K562 (cell line): ENCODE results near the gene RCSD1. TPM values are rescaled to one million over a fixed set of nuclear protein-coding genes. Genes with fewer than 3 reads are reported as not detected.

ENCODE experiments used
- CREB5 ChIP-seq: fragments of 250-450 bp; sonication (Bioruptor Pico); IDR thresholded peaks from 2 replicates; pipeline ENCODE4 v1.5.0; 2020; ENCODE audit warnings: mild to moderate bottlenecking
- ETV6 ChIP-seq, 3 experiments: fragments of 150-350 bp in 1 of 3; sonication (generic) in 1 of 3; formaldehyde crosslinking in 1 of 3; IDR thresholded peaks; 2 replicates each; pipeline versions ENCODE4 v1.6.1 to v1.8.0; 2014 to 2022; ENCODE audit warnings: borderline replicate concordance in 2 of 3, low read depth in 2 of 3, antibody characterized with exemption in 1 of 3, low read length in 1 of 3, mild to moderate bottlenecking in 1 of 3, missing genetic modification reagents in 1 of 3
- IRF1 ChIP-seq: sonication (generic); formaldehyde crosslinking; IDR thresholded peaks from 2 replicates; pipeline ENCODE4 v1.8.0; 2022; ENCODE audit warnings: missing genetic modification reagents, mild to moderate bottlenecking, borderline replicate concordance
- NFYB ChIP-seq: IDR thresholded peaks from 2 replicates; pipeline ENCODE4 v1.6.1; 2011; ENCODE audit warnings: mild to moderate bottlenecking, moderate library complexity; ENCODE audit not compliant: insufficient read length; ENCODE audit errors: extremely low read depth
- SIRT6 ChIP-seq: IDR thresholded peaks from one replicate; pipeline ENCODE4 v1.6.1; 2012; ENCODE audit warnings: low read depth, mild to moderate bottlenecking, control low read depth, inconsistent platforms, low read length, moderate library complexity
- SP1 ChIP-seq: sonication (generic); formaldehyde crosslinking; IDR thresholded peaks from 2 replicates; pipeline ENCODE4 v1.8.1; 2022; ENCODE audit warnings: mild to moderate bottlenecking, missing genetic modification reagents
- SREBF2 ChIP-seq: sonication (generic); formaldehyde crosslinking; IDR thresholded peaks from 2 replicates; pipeline ENCODE4 v1.4.0; 2020; ENCODE audit warnings: mild to moderate bottlenecking, missing genetic modification reagents
- SRSF3 ChIP-seq: fragments of 200-400 bp; formaldehyde crosslinking; IDR thresholded peaks from 2 replicates; pipeline ENCODE4 v1.6.1; 2016; ENCODE audit warnings: mild to moderate bottlenecking, low read length, moderate library complexity; ENCODE audit not compliant: insufficient read depth
- STAT6 ChIP-seq: sonication (generic); formaldehyde crosslinking; IDR thresholded peaks from 2 replicates; pipeline ENCODE4 v1.8.1; 2023; ENCODE audit warnings: mild to moderate bottlenecking, missing genetic modification reagents
- TCF7 ChIP-seq: sonication (generic); IDR thresholded peaks from 2 replicates; pipeline ENCODE4 v1.6.1; 2016; ENCODE audit warnings: antibody characterized with exemption, borderline replicate concordance
- ZBTB34 ChIP-seq: fragments of 250-450 bp; sonication (Bioruptor Pico); IDR thresholded peaks from 2 replicates; pipeline ENCODE4 v1.8.0; 2021; ENCODE audit warnings: mild to moderate bottlenecking, moderate library complexity
- ZC3H11A ChIP-seq: IDR thresholded peaks from 2 replicates; pipeline ENCODE4 v1.6.1; 2012; ENCODE audit warnings: low read depth, low read length, improper control_type of control experiment
- ZNF609 ChIP-seq: sonication (generic); formaldehyde crosslinking; IDR thresholded peaks from 2 replicates; pipeline ENCODE4 v1.8.1; 2023; ENCODE audit warnings: missing genetic modification reagents, mild to moderate bottlenecking, borderline replicate concordance
- polyA plus RNA-seq, 8 experiments: library from polyadenylated mRNA; depleted of rRNA in 4 of 8; stranded (reverse) in 5 of 8; unstranded in 3 of 8; fragments of >200 nt; fragmentation: Nextera tagmentation in 2 of 8; fragmentation: Illumina TruSeq in 1 of 8; extraction: Ambion mirVana in 2 of 8; extraction: Trizol in 1 of 8; gene quantifications; 2 replicates each; pipeline versions ENCODE4 v1.2.1 to v1.2.3, GENCODE V29; 2011 to 2014; ENCODE audit warnings: inconsistent platforms in 1 of 8, missing spikeins in 1 of 8
- total RNA-seq, 7 experiments: library from RNA; depleted of rRNA in 6 of 7; stranded (reverse); fragments of >200 nt in 6 of 7; fragmentation: Illumina TruSeq in 2 of 7; extraction: Trizol in 2 of 7; gene quantifications; 2 replicates each; pipeline versions ENCODE4 v1.2.1 to v1.2.3, GENCODE V29; 2011 to 2021; ENCODE audit warnings: low replicate concordance in 1 of 7

RCSD1 gene
- total and polyA plus RNA-seq, 9 of the 15 experiments (the other 6 are each of a cell fraction or from before 2014, with no cell fraction given), result 7.8 to 69.8 (median 45.3) TPM

- TF ChIP-seq SP1 (peak; percentile 71; the same call in 1 of the 2 replicates), IRF1 (no peak), ETV6 (IDR thresholded peaks at IDR 0.05; ENCODE audit: borderline replicate concordance in 1 of 2, low read depth in 2 of 2, low read length in 1 of 2) (peak; percentile 75 to 94), ETV6 (CRISPR knock-in tag; IDR thresholded peaks at IDR 0.05; ENCODE audit: borderline replicate concordance) (no peak), SIRT6 (no peak), TCF7 (peak; percentile 64; the same call in 1 of the 2 replicates), STAT6 (0 out of 2 replicates have a peak, but pooled peaks have one; percentile 18), SREBF2 (CRISPR knock-in tag) (no peak), SRSF3 (no peak), ZNF609 (CRISPR knock-in tag) (peak; percentile 65; the same call in 1 of the 2 replicates), NFYB (no peak), CREB5 (CRISPR knock-in tag) (no peak), ZC3H11A (no peak; the same call in 1 of the 2 replicates), ZBTB34 (CRISPR knock-in tag) (peak; percentile 3; the same call in 1 of the 2 replicates)
These were observed 2.0 kb upstream of the RCSD1 start (continued) for GRCh38 chr1:167627865-167628641.
